ENCODE measurements around the gene UGGT1. TPM values are rescaled to one million over a fixed set of nuclear protein-coding genes. Genes with fewer than 3 reads are reported as not detected.

UGGT1 gene
- total and polyA plus RNA-seq, 5 donors: 9.1 to 35.7 (median 34.3) TPM

DNA sequence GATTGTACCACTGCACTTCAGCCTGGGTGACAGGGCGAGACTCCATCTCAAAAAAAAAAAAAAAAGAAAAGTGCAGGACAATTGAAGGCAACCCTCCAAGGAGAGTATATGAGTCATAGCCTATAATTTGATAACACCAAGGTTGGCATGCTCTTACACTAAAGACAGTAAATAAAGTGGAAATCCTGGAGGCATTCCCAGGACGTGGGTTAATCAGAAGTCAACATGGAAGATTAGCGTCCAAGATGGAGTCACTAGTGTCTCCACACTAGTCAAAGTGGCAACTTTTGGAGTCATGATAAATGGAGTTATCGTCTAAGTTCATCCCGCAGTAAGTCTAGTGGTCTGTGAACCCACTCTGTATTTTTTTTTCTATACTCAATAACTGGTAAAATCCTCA is 21.2 kb upstream of the UGGT1 start:
- Histone ChIP-seq H3K9me3 (ENCODE audit: control insufficient read depth, low read length) (no peaks in the 10 kb centered on the region), H3K27me3 (ENCODE audit: control insufficient read depth, insufficient read depth) (no peaks in the 10 kb centered on the region), H3K4me1 (ENCODE audit: control insufficient read depth, insufficient read depth, low read length) (no peaks in the 10 kb centered on the region), H3K27ac (ENCODE audit: low read length) (no peak overlapping the region), H3K4me3 (ENCODE audit: low read length) (no peak overlapping the region)
- peak in 1 of 2 donors; percentile 41 for ATAC-seq
- DNase-seq: no peak
- WGBS: 70% methylated on average over 5 of the region's 5 CpGs
- intact Hi-C loops (cut with DNase I): no loop called here

DNA sequence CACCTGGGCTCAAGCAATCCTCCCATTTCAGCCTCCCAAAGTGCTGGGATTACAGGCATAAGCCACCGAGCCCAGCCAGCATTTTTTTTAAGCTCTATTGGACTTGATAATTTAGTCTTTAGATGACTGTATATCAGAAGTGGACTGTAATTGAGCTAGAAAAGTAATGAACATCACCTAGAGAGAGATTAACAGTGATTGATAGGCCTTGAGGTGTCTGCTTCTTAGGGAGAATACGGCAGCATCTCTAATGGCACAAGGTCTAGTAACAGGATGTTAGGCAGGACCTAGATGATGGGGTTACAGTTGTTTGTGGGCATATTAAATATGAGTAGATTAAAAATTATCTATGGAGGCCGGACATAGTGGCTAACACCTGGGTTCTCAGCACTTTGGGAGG is 17.7 kb upstream of the UGGT1 start:
- WGBS: 80% methylated on average over 3 of the region's 3 CpGs
- intact Hi-C loops (cut with DNase I): no loop called here
- no peaks in the 10 kb centered on the region for H3K4me1 ChIP-seq (ENCODE audit: control insufficient read depth, insufficient read depth, low read length)
- H3K27ac ChIP-seq (ENCODE audit: low read length): no peak overlapping the region
- no peak for ATAC-seq
- no peak for DNase-seq
- no peaks in the 10 kb centered on the region for H3K27me3 ChIP-seq (ENCODE audit: control insufficient read depth, insufficient read depth)
- H3K4me3 ChIP-seq (ENCODE audit: low read length): no peak overlapping the region
- no peaks in the 10 kb centered on the region for H3K9me3 ChIP-seq (ENCODE audit: control insufficient read depth, low read length)

DNA sequence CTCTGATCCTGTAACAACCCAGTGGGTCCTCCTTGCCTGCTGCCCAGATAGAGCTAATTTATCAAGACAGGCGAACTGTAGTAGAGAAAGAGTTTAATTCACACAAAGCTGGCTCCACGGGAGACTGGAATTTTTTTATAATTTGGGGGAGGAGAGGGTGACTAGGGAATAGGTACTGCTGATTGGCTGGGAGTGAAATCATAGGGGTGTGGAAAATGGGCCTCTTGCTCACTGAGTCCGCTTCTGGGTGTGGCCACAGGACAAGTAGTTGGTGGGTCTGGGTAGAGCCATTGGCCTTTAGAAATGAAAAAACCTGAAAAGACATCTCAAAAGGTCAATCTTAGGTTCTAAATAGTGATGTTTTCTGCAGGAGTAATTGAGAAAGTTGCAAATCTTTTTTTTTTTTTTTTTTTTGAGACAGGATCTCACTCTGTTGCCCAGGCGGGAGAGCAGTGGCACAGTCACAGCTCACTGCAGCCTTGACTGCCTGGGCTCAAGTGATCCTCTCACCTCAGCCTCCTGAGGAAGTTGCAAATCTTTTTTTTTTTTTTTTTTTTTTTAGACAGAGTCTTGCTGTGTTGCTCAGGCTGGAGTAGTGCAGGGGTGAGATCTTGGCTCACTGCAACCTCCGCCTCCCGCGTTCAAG is 14.4 kb upstream of the UGGT1 start:
- Histone ChIP-seq H3K4me3 (ENCODE audit: low read length) (no peak overlapping the region), H3K27me3 (ENCODE audit: control insufficient read depth, insufficient read depth) (no peaks in the 10 kb centered on the region), H3K27ac (ENCODE audit: low read length) (no peak overlapping the region), H3K4me1 (ENCODE audit: control insufficient read depth, insufficient read depth, low read length) (no peaks in the 10 kb centered on the region), H3K9me3 (ENCODE audit: control insufficient read depth, low read length) (no peaks in the 10 kb centered on the region)
- ATAC-seq (no peak), DNase-seq (no peak)
- intact Hi-C loops (cut with DNase I): no loop called here
- 82% methylated on average over 7 of the region's 7 CpGs for WGBS

DNA sequence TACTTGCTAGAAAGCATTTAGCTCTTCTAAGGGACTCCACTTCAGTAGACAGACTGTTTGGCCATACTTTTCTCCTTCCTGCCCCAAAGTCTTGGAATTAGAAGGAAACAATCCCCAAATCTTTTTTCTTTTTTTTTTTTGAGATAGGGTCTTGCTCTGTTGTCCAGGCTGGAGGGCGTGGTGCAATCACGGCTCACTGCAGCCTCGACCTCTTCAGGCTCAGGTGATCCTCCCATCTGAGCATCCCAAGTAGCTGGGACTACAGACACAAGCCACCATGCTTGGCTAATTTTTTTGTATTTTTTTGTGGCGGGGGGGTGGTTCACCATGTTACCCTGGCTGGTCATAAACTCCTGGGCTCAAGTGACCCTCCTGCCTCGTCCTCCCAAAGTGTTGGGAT is 6.2 kb upstream of the UGGT1 start:
- no peak for DNase-seq
- Histone ChIP-seq H3K4me3 (ENCODE audit: low read length) (no peak overlapping the region), H3K27me3 (ENCODE audit: control insufficient read depth, insufficient read depth) (no peaks in the 10 kb centered on the region), H3K27ac (ENCODE audit: low read length) (no peak overlapping the region), H3K4me1 (ENCODE audit: control insufficient read depth, insufficient read depth, low read length) (no peaks in the 10 kb centered on the region), H3K9me3 (ENCODE audit: control insufficient read depth, low read length) (no peaks in the 10 kb centered on the region)
- intact Hi-C loops (cut with DNase I): no loop called here
- no peak for ATAC-seq
- 80% methylated on average over 5 of the region's 5 CpGs for WGBS

DNA sequence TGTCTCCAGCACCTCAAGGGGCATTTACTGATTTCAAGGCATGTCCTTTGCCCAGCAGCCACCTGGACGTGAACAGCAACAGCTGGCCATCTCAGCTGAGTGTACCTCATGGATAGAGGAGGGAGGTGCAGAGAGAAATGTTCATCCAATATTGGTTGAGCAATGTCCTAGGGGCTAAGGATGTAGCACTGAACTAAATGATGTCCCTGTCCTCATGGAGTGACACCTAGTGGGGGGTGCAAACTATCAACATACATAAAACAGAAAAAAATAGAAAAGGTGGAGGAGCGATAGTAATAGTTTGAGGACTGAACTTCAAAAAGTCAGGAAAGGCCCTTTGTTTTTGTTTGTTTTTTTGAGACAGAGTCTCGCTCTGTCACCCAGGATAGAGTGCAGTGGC is 4.8 kb upstream of the UGGT1 start:
- ATAC-seq (no peak), DNase-seq (no peak)
- 80% methylated on average over 3 of the region's 3 CpGs for WGBS
- Histone ChIP-seq H3K4me1 (ENCODE audit: control insufficient read depth, insufficient read depth, low read length) (no peaks in the 10 kb centered on the region), H3K27me3 (ENCODE audit: control insufficient read depth, insufficient read depth) (no peaks in the 10 kb centered on the region), H3K4me3 (ENCODE audit: low read length) (no peak overlapping the region), H3K9me3 (ENCODE audit: control insufficient read depth, low read length) (no peaks in the 10 kb centered on the region), H3K27ac (ENCODE audit: low read length) (no peak overlapping the region)
- intact Hi-C loops (cut with DNase I): no loop called here

DNA sequence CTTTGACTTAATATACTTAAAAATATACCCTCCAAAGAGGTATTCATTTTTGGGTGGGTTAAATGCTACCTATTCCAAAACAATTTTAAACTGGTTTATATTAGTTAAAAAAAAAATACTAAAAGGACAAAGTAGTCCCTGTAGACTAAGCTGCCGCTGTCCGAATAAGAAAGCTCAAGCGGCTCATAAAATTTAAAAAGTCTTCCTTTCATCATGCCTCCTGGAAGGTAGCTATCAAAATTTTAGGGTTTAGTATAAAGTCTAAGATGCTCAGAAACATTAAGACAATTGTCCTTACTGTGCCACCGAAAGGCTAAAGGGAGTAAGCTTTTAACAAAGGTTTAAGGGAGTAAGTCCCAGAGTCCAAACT is 440 bp upstream of the UGGT1 start:
- Histone ChIP-seq H3K4me1 (ENCODE audit: control insufficient read depth, insufficient read depth, low read length) (no peaks in the 10 kb centered on the region), H3K27ac (ENCODE audit: low read length) (peak overlapping the region; percentile 81), H3K4me3 (ENCODE audit: low read length) (peak overlapping the region; percentile 64), H3K27me3 (ENCODE audit: control insufficient read depth, insufficient read depth) (no peaks in the 10 kb centered on the region), H3K9me3 (ENCODE audit: control insufficient read depth, low read length) (no peaks in the 10 kb centered on the region)
- intact Hi-C loops (cut with DNase I): loop anchor here in 1 of 4 donors (5.0 kb wide), 1 partner anchor 63 kb away; the partner anchor contains the start of gene SAP130
- WGBS: 2% methylated on average over 4 of the region's 4 CpGs
- no peak for DNase-seq
- no peak for ATAC-seq

DNA sequence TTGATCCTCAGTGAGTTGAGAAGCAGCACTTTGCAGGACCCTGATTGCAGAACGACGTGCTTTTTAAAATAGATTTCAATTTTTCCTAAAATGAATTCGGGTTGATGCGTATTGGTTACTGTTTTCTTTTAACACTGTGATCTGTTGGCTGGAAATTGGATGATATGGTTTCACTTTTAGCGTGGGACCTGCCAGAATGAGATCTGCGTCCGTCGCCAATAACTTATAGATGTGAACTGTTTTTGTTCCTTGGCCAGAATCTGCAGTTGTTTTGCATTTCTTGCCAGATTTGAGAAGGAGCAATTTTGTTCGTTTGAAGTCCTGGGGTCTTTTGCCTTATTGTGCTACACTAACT is 703 bp downstream of the UGGT1 start:
- intact Hi-C loops (cut with DNase I): loop anchor here in 1 of 4 donors (5.0 kb wide), 1 partner anchor 64 kb away; the partner anchor contains the start of gene SAP130
- under 1% methylated on average over 9 of the region's 9 CpGs for WGBS
- Histone ChIP-seq H3K9me3 (ENCODE audit: control insufficient read depth, low read length) (no peaks in the 10 kb centered on the region), H3K4me3 (ENCODE audit: low read length) (peak overlapping the region; percentile 64), H3K27me3 (ENCODE audit: control insufficient read depth, insufficient read depth) (no peaks in the 10 kb centered on the region), H3K27ac (ENCODE audit: low read length) (peak overlapping the region; percentile 34), H3K4me1 (ENCODE audit: control insufficient read depth, insufficient read depth, low read length) (peaks cover 1% of the 10 kb centered on the region)
- ATAC-seq: no peak
- no peak for DNase-seq

DNA sequence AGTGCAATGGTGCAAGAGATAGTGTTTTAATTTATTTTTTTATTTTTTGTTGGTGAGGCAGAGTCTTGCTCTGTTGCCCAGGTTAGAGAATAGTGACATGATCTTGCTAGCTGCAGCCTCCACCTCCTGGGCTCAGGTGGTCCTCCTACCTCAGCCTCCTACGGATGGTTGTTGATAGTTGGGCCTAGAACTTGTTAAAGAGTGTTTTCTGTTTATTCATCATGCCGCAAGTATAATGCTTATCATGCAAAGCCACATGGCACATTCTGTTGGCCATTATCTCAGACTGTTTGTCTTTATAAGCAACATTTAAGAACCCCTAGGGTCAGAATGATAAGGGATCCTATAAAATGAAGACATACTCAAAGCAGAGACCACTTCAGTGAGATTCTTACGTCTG is 1.7 kb downstream of the UGGT1 start:
- ATAC-seq (no peak), DNase-seq (no peak)
- intact Hi-C loops (cut with DNase I): loop anchor here in 1 of 4 donors (5.0 kb wide), 1 partner anchor 65 kb away; the partner anchor contains the start of gene SAP130
- no peak overlapping the region for H3K4me3 ChIP-seq (ENCODE audit: low read length)
- H3K27ac ChIP-seq (ENCODE audit: low read length): no peak overlapping the region
- H3K9me3 ChIP-seq (ENCODE audit: control insufficient read depth, low read length): no peaks in the 10 kb centered on the region
- WGBS: 54% methylated on average over 3 of the region's 3 CpGs
- H3K27me3 ChIP-seq (ENCODE audit: control insufficient read depth, insufficient read depth): no peaks in the 10 kb centered on the region
- H3K4me1 ChIP-seq (ENCODE audit: control insufficient read depth, insufficient read depth, low read length): peaks cover 1% of the 10 kb centered on the region

DNA sequence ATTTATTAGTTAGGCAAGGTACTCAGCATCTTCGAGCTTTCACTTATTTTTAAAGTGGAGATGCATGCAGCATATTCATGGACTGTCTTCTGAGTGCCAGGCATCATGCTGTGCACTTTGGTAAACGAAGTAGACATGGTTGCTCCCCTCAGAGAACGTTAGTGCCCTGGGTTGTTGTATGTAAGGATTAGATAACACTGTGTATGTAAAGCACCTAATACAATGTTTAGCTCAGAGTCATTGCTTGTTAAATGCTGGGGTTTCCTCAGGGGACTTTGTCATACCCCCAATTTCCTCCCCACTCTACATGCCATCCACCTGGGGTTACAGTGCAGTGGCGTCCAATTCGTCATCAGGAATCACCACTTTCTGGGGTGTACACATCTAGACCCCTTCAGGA is 2.8 kb downstream of the UGGT1 start:
- DNase-seq (no peak), ATAC-seq (no peak)
- Histone ChIP-seq H3K27me3 (ENCODE audit: control insufficient read depth, insufficient read depth) (no peaks in the 10 kb centered on the region), H3K27ac (ENCODE audit: low read length) (no peak overlapping the region), H3K4me3 (ENCODE audit: low read length) (no peak overlapping the region), H3K9me3 (ENCODE audit: control insufficient read depth, low read length) (no peaks in the 10 kb centered on the region), H3K4me1 (ENCODE audit: control insufficient read depth, insufficient read depth, low read length) (peaks cover 1% of the 10 kb centered on the region)
- 81% methylated on average over 5 of the region's 5 CpGs for WGBS
- intact Hi-C loops (cut with DNase I): loop anchor here in 1 of 4 donors (5.0 kb wide), 1 partner anchor 66 kb away; the partner anchor contains the start of gene SAP130

DNA sequence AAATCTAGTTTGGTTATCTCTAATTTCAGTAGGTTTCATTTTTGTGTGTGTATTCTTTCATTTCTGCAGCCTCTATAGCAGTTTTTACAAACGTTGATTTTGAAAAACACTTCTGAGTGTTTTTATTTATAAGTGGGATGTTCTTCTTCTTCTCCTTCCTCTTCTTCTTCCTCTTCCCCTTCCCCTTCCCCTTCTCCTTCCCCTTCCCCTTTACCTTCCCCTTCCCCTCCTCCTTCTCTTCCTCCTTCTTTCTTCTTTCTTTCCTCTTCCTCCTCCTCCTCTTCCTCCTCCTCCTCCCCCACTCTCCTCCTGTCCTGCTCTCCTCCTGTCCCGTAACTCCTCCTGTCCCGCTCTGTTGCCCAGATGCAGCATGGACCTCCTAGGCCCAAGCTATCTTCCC is 4.2 kb downstream of the UGGT1 start:
- no peak for ATAC-seq
- DNase-seq: no peak
- H3K27ac ChIP-seq (ENCODE audit: low read length): no peak overlapping the region
- H3K9me3 ChIP-seq (ENCODE audit: control insufficient read depth, low read length): no peaks in the 10 kb centered on the region
- H3K4me1 ChIP-seq (ENCODE audit: control insufficient read depth, insufficient read depth, low read length): peaks cover 1% of the 10 kb centered on the region
- H3K27me3 ChIP-seq (ENCODE audit: control insufficient read depth, insufficient read depth): no peaks in the 10 kb centered on the region
- intact Hi-C loops (cut with DNase I): no loop called here
- H3K4me3 ChIP-seq (ENCODE audit: low read length): no peak overlapping the region
- WGBS: 46% methylated on average over 3 of the region's 3 CpGs

DNA sequence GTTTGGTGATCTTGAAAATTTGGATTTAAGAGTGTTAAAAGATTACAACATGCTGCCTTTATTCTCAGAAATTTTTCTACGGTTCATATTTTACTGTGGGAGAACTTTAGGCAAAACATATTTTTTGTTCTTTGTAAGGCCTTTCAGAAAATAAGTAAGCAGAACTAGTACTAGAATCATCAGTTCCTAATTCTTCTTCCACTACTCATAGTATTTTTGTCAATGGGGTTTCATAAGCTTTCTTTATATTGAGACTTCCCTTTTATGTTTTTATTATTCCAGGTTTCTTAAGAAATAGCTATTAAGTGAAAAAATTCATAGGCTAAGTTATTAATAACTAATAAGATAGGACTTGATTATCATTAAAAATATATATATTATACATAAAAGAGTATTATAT is 12.4 kb downstream of the UGGT1 start:
- ATAC-seq: no peak
- no peak overlapping the region for H3K4me3 ChIP-seq (ENCODE audit: low read length)
- H3K9me3 ChIP-seq (ENCODE audit: control insufficient read depth, low read length): no peaks in the 10 kb centered on the region
- intact Hi-C loops (cut with DNase I): no loop called here
- no peaks in the 10 kb centered on the region for H3K4me1 ChIP-seq (ENCODE audit: control insufficient read depth, insufficient read depth, low read length)
- no peak overlapping the region for H3K27ac ChIP-seq (ENCODE audit: low read length)
- WGBS: 71% methylated on average over 1 of the region's 1 CpG
- DNase-seq: no peak
- no peaks in the 10 kb centered on the region for H3K27me3 ChIP-seq (ENCODE audit: control insufficient read depth, insufficient read depth)

DNA sequence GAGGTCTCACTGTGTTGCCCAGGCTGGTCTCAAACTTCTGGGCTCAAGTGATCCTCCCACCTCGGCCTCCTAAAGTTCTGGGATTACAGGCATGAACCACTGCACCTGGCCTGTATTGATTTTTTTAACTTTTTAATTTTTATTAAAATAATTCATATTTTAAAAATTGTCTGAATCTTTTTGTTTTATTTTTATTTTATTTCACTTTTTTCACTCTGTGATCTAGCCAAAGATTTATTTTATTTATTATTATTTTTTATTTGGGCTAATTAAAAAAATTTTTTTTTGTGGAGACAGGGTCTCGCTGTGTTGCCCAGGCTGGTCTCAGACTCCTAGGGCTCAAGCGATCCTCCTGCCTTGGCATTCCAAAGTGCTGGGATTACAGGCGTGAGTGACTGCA is 14.1 kb downstream of the UGGT1 start:
- no peaks in the 10 kb centered on the region for H3K4me1 ChIP-seq (ENCODE audit: control insufficient read depth, insufficient read depth, low read length)
- no peak overlapping the region for H3K27ac ChIP-seq (ENCODE audit: low read length)
- WGBS: 98% methylated on average over 4 of the region's 4 CpGs
- DNase-seq: no peak
- ATAC-seq: no peak
- no peak overlapping the region for H3K4me3 ChIP-seq (ENCODE audit: low read length)
- no peaks in the 10 kb centered on the region for H3K9me3 ChIP-seq (ENCODE audit: control insufficient read depth, low read length)
- no peaks in the 10 kb centered on the region for H3K27me3 ChIP-seq (ENCODE audit: control insufficient read depth, insufficient read depth)
- intact Hi-C loops (cut with DNase I): no loop called here

All from right cardiac atrium (tissue), 5 donors.